ENCODE data around the gene EGR4.

EGR4 gene

GRCh38 chr2:73289304-73289703 is 4.0 kb downstream of the EGR4 start:
- DNase-seq: no peak

- no peak for DNase-seq
Measured at GRCh38 chr2:73286134-73286655, 7.2 kb downstream of the EGR4 start.

- DNase-seq: no peak
Measured at GRCh38 chr2:73285159-73285739, 8.1 kb downstream of the EGR4 start.

GRCh38 chr2:73284296-73285158 is 8.8 kb downstream of the EGR4 start, which contains the start of gene FBXO41:
FBXO41 (minus strand) TSS chr2:73284478; CDS start chr2:73269630, 14,848 bp downstream.
- peak; percentile 57 for DNase-seq

GRCh38 chr2:73283545-73284295 is 9.6 kb downstream of the EGR4 start:
- no peak for DNase-seq

- DNase-seq: no peak
Measured at GRCh38 chr2:73282924-73283544, 10.3 kb downstream of the EGR4 start.

GRCh38 chr2:73281244-73281643 is 12.1 kb downstream of the EGR4 start:
- no peak for DNase-seq

GRCh38 chr2:73279852-73280251 is 13.5 kb downstream of the EGR4 start:
- no peak for DNase-seq

GRCh38 chr2:73272270-73272669 is 21.1 kb downstream of the EGR4 start:
- DNase-seq: no peak

GRCh38 chr2:73269686-73270465 is 23.5 kb downstream of the EGR4 start:
- DNase-seq: no peak

- DNase-seq: peak; percentile 79
Measured at GRCh38 chr2:73268830-73269685, 24.3 kb downstream of the EGR4 start.

- no peak for DNase-seq
Measured at GRCh38 chr2:73268366-73268829, 24.9 kb downstream of the EGR4 start.

- DNase-seq: no peak
Measured at GRCh38 chr2:73267008-73267407, 26.3 kb downstream of the EGR4 start.

GRCh38 chr2:73266061-73266901 is 27.1 kb downstream of the EGR4 start:
- no peak for DNase-seq

GRCh38 chr2:73265298-73266060 is 27.9 kb downstream of the EGR4 start:
- DNase-seq: no peak

- no peak for DNase-seq
Measured at GRCh38 chr2:73264783-73265182, 28.6 kb downstream of the EGR4 start.

GRCh38 chr2:73264332-73264606 is 29.1 kb downstream of the EGR4 start:
- no peak for DNase-seq

- no peak for DNase-seq
Measured at GRCh38 chr2:73263540-73264331, 29.6 kb downstream of the EGR4 start.

Data from activated gamma-delta T cell treated with Interleukin-2 at 50 U/mL for 16 hours (primary cell).